Karpas-422 (cell line): ENCODE results near the gene CNNM1. TPM values are rescaled to one million over a fixed set of nuclear protein-coding genes. Genes with fewer than 3 reads are reported as not detected.

Experiments used
- DNase-seq: peaks from one replicate; pipeline ENCODE4 v3.0.0-alpha.2; 2015
- H2AFZ ChIP-seq: fragments of 200-600 bp; sonication (generic); 2 replicates; pipeline ENCODE4 v1.6.1; 2014; ENCODE audit warnings: antibody characterized with exemption, low read length, mixed read lengths
- H3K27ac ChIP-seq: fragments of 200-600 bp; sonication (generic); 2 replicates; pipeline ENCODE4 v1.5.1; 2014; ENCODE audit warnings: mild to moderate bottlenecking, low read length, moderate library complexity
- H3K27me3 ChIP-seq: fragments of 200-600 bp; sonication (generic); 2 replicates; pipeline ENCODE4 v1.6.1; 2014; ENCODE audit warnings: low read length, mixed read lengths
- H3K36me3 ChIP-seq: fragments of 200-600 bp; sonication (generic); 2 replicates; pipeline ENCODE4 v1.6.1; 2014; ENCODE audit warnings: low read length, mixed read lengths; ENCODE audit not compliant: insufficient read depth
- H3K4me1 ChIP-seq: fragments of 200-600 bp; sonication (generic); 2 replicates; pipeline ENCODE4 v1.6.1; 2014; ENCODE audit warnings: mild to moderate bottlenecking, low read length, mixed read lengths
- H3K4me2 ChIP-seq: fragments of 200-600 bp; sonication (generic); 2 replicates; pipeline ENCODE4 v1.6.1; 2014; ENCODE audit warnings: low read length, low read depth, mild to moderate bottlenecking; ENCODE audit not compliant: poor library complexity, severe bottlenecking
- H3K4me3 ChIP-seq: fragments of 200-600 bp; sonication (generic); 2 replicates; pipeline ENCODE4 v1.5.1; 2014; ENCODE audit warnings: mild to moderate bottlenecking, antibody characterized with exemption, low read length, mixed read lengths
- H3K79me2 ChIP-seq: fragments of 200-600 bp; sonication (generic); 2 replicates; pipeline ENCODE4 v1.6.1; 2014; ENCODE audit warnings: mild to moderate bottlenecking, low read length, mixed read lengths
- H3K9ac ChIP-seq: fragments of 200-600 bp; sonication (generic); 2 replicates; pipeline ENCODE4 v1.6.0; 2014; ENCODE audit warnings: low read length
- H3K9me2 ChIP-seq: fragments of 200-600 bp; sonication (generic), shearing (Covaris generic); replicated peaks from 2 replicates; pipeline ENCODE4 v1.6.0; 2014; ENCODE audit warnings: mild to moderate bottlenecking, low read length, moderate library complexity; ENCODE audit not compliant: insufficient read depth
- H3K9me3 ChIP-seq: fragments of 300-700, 200-600 bp; sonication (generic); 2 replicates; pipeline ENCODE4 v1.6.1; 2014; ENCODE audit warnings: low read length, mixed read lengths
- H4K20me1 ChIP-seq: fragments of 200-600 bp; sonication (generic); 2 replicates; pipeline ENCODE4 v1.6.1; 2014; ENCODE audit warnings: mild to moderate bottlenecking, antibody characterized with exemption, low read length, low read depth; ENCODE audit not compliant: insufficient read depth
- total RNA-seq: library from RNA; depleted of rRNA; stranded (reverse); fragments of >200 nt; shearing (Covaris generic); gene quantifications from 2 replicates; pipeline ENCODE4 v1.2.3, GENCODE V29; 2014; ENCODE audit warnings: low replicate concordance

Gene CNNM1
- total RNA-seq, 1 experiment from 2014 or later: not detected

GRCh38 chr10:99411546-99411945, 82.4 kb downstream of the CNNM1 start:
- no peak overlapping the region for H2AFZ ChIP-seq
- no peak overlapping the region for H3K4me3 ChIP-seq
- peaks cover 29% of the 10 kb centered on the region for H3K79me2 ChIP-seq
- no peaks in the 10 kb centered on the region for H3K9me3 ChIP-seq
- no peaks in the 10 kb centered on the region for H4K20me1 ChIP-seq
- DNase-seq: no peak
- H3K27me3 ChIP-seq: no peaks in the 10 kb centered on the region
- peaks cover 11% of the 10 kb centered on the region for H3K36me3 ChIP-seq
- H3K4me2 ChIP-seq: no peak overlapping the region
- peaks cover 4% of the 10 kb centered on the region; the same call in 1 of the 2 replicates for H3K4me1 ChIP-seq
- H3K9ac ChIP-seq: no peak overlapping the region
- no peaks in the 10 kb centered on the region for H3K9me2 ChIP-seq
- H3K27ac ChIP-seq: no peak overlapping the region

- Histone ChIP-seq H3K9me2 (no peaks in the 10 kb centered on the region), H3K27me3 (no peaks in the 10 kb centered on the region), H3K9me3 (no peaks in the 10 kb centered on the region), H3K27ac (no peak overlapping the region), H3K4me3 (no peak overlapping the region), H4K20me1 (no peaks in the 10 kb centered on the region), H3K36me3 (0 out of 2 replicates have a peak, but pooled peaks cover 7% of the 10 kb centered on the region), H3K79me2 (peaks cover 29% of the 10 kb centered on the region), H2AFZ (no peak overlapping the region), H3K9ac (no peak overlapping the region), H3K4me1 (peaks cover 4% of the 10 kb centered on the region; the same call in 1 of the 2 replicates), H3K4me2 (no peak overlapping the region)
- DNase-seq: no peak
Observed at GRCh38 chr10:99412099-99412498, 82.9 kb downstream of the CNNM1 start.

- Histone ChIP-seq H3K4me2 (no peak overlapping the region), H3K36me3 (peaks cover 22% of the 10 kb centered on the region; the same call in 1 of the 2 replicates), H3K9ac (no peak overlapping the region), H3K27ac (no peak overlapping the region), H4K20me1 (no peaks in the 10 kb centered on the region), H3K79me2 (peaks cover 33% of the 10 kb centered on the region), H3K9me2 (no peaks in the 10 kb centered on the region), H3K9me3 (no peaks in the 10 kb centered on the region), H3K4me3 (no peak overlapping the region), H3K27me3 (no peaks in the 10 kb centered on the region), H2AFZ (no peak overlapping the region), H3K4me1 (no peaks in the 10 kb centered on the region)
- DNase-seq: no peak
Observed at GRCh38 chr10:99418910-99419624, 89.9 kb downstream of the CNNM1 start.

GRCh38 chr10:99419688-99420087, 90.5 kb downstream of the CNNM1 start:
- peaks cover 39% of the 10 kb centered on the region for H3K79me2 ChIP-seq

GRCh38 chr10:99421233-99421739, 92.1 kb downstream of the CNNM1 start:
- no peak for DNase-seq
- no peak overlapping the region for H3K4me3 ChIP-seq
- H3K4me1 ChIP-seq: no peaks in the 10 kb centered on the region
- no peak overlapping the region for H3K4me2 ChIP-seq
- H3K9ac ChIP-seq: no peak overlapping the region
- H3K9me3 ChIP-seq: no peaks in the 10 kb centered on the region
- no peak overlapping the region for H2AFZ ChIP-seq
- H3K36me3 ChIP-seq: peaks cover 42% of the 10 kb centered on the region; the same call in 1 of the 2 replicates
- no peak overlapping the region for H3K27ac ChIP-seq
- peaks cover 54% of the 10 kb centered on the region for H3K79me2 ChIP-seq
- no peaks in the 10 kb centered on the region for H4K20me1 ChIP-seq
- H3K9me2 ChIP-seq: no peaks in the 10 kb centered on the region
- no peaks in the 10 kb centered on the region for H3K27me3 ChIP-seq

More at GRCh38 chr10:99419688-99420087, 90.5 kb downstream of the CNNM1 start:
- Histone ChIP-seq H3K36me3 (peaks cover 29% of the 10 kb centered on the region; the same call in 1 of the 2 replicates), H2AFZ (no peak overlapping the region), H3K9ac (no peak overlapping the region), H3K4me2 (no peak overlapping the region), H4K20me1 (no peaks in the 10 kb centered on the region), H3K27me3 (no peaks in the 10 kb centered on the region), H3K27ac (no peak overlapping the region), H3K9me3 (no peaks in the 10 kb centered on the region), H3K4me3 (no peak overlapping the region), H3K4me1 (no peaks in the 10 kb centered on the region), H3K9me2 (no peaks in the 10 kb centered on the region)
- no peak for DNase-seq

GRCh38 chr10:99422529-99423096, 93.5 kb downstream of the CNNM1 start:
- no peak overlapping the region for H3K4me3 ChIP-seq
- H4K20me1 ChIP-seq: no peaks in the 10 kb centered on the region
- no peak overlapping the region for H2AFZ ChIP-seq
- DNase-seq: no peak
- H3K9me2 ChIP-seq: no peaks in the 10 kb centered on the region
- H3K36me3 ChIP-seq: peaks cover 42% of the 10 kb centered on the region; the same call in 1 of the 2 replicates
- H3K27me3 ChIP-seq: no peaks in the 10 kb centered on the region
- no peak overlapping the region for H3K4me2 ChIP-seq
- no peak overlapping the region for H3K27ac ChIP-seq
- peaks cover 65% of the 10 kb centered on the region for H3K79me2 ChIP-seq
- H3K9ac ChIP-seq: no peak overlapping the region
- no peaks in the 10 kb centered on the region for H3K4me1 ChIP-seq
- H3K9me3 ChIP-seq: no peaks in the 10 kb centered on the region

- peaks cover 36% of the 10 kb centered on the region; the same call in 1 of the 2 replicates for H3K36me3 ChIP-seq
- H2AFZ ChIP-seq: no peak overlapping the region
- H3K27ac ChIP-seq: no peak overlapping the region
- H4K20me1 ChIP-seq: no peaks in the 10 kb centered on the region
- DNase-seq: no peak
- H3K4me3 ChIP-seq: no peak overlapping the region
- no peaks in the 10 kb centered on the region for H3K9me3 ChIP-seq
- H3K4me2 ChIP-seq: no peak overlapping the region
- H3K9ac ChIP-seq: no peak overlapping the region
- no peaks in the 10 kb centered on the region for H3K9me2 ChIP-seq
- H3K4me1 ChIP-seq: peaks cover 10% of the 10 kb centered on the region
- H3K79me2 ChIP-seq: peaks cover 79% of the 10 kb centered on the region
- no peaks in the 10 kb centered on the region for H3K27me3 ChIP-seq
Observed at GRCh38 chr10:99424656-99425055, 95.5 kb downstream of the CNNM1 start.

GRCh38 chr10:99425204-99425603, 96.0 kb downstream of the CNNM1 start:
- Histone ChIP-seq H3K9me3 (no peaks in the 10 kb centered on the region), H3K27ac (no peak overlapping the region), H3K4me3 (no peak overlapping the region), H2AFZ (no peak overlapping the region), H3K9ac (no peak overlapping the region), H3K4me2 (no peak overlapping the region), H4K20me1 (no peaks in the 10 kb centered on the region), H3K27me3 (no peaks in the 10 kb centered on the region), H3K9me2 (no peaks in the 10 kb centered on the region), H3K79me2 (peaks cover 85% of the 10 kb centered on the region), H3K36me3 (peaks cover 35% of the 10 kb centered on the region; the same call in 1 of the 2 replicates), H3K4me1 (peaks cover 12% of the 10 kb centered on the region)
- DNase-seq: no peak
